CD4-positive, alpha-beta T cell (primary cell): Measurements from ENCODE around the gene LDLRAD4. TPM values are rescaled to one million over a fixed set of nuclear protein-coding genes. Genes with fewer than 3 reads are reported as not detected.

Source experiments
- ATAC-seq: fragments of 200-7000 bp; cut with Tn5 transposase; one replicate; pipeline ENCODE4 v1.10.0; 2022; ENCODE audit warnings: mild to moderate bottlenecking; ENCODE audit not compliant: poor library complexity
- CTCF ChIA-PET: fragments of 350-600 bp; sonication (Branson Sonifier 250); formaldehyde crosslinking; loops from one replicate; lab custom pipeline; 2021; ENCODE audit warnings: antibody characterized with exemption, inconsistent platforms; lab: Charles Lee
- POLR2A ChIA-PET: fragments of 350-600 bp; sonication (Branson Sonifier 250); formaldehyde crosslinking; loops from one replicate; lab custom pipeline; 2021; ENCODE audit warnings: antibody characterized with exemption, inconsistent platforms; lab: Charles Lee
- DNase-seq, 14 experiments: peaks; one replicate each; pipeline ENCODE4 v3.0.0-alpha.2; 2013 to 2020; ENCODE audit warnings: mixed read lengths in 2 of 14
- H3K27ac ChIP-seq, 2 donors: one replicate each; pipeline versions ENCODE4 v1.5.1 to v1.7.0; 2013; ENCODE audit warnings: low read length in 2 of 2, low read depth in 1 of 2, mild to moderate bottlenecking in 1 of 2
- H3K27me3 ChIP-seq, 2 experiments: 1 replicate in 1 of 2; 2 replicates in 1 of 2; pipeline versions ENCODE4 v1.6.1 to v1.7.0; 2013; ENCODE audit warnings: low read length in 2 of 2, control low read depth in 1 of 2, mild to moderate bottlenecking in 1 of 2, moderate library complexity in 1 of 2; ENCODE audit not compliant: insufficient read depth in 2 of 2, control insufficient read depth in 1 of 2
- H3K36me3 ChIP-seq: one replicate; pipeline ENCODE4 v1.6.1; 2013; ENCODE audit warnings: low read length, control low read depth; ENCODE audit not compliant: insufficient read depth
- H3K4me1 ChIP-seq: one replicate; pipeline ENCODE4 v1.6.1; 2013; ENCODE audit warnings: low read length, control low read depth; ENCODE audit not compliant: insufficient read depth
- H3K4me3 ChIP-seq: one replicate; pipeline ENCODE4 v1.5.1; 2013; ENCODE audit warnings: mild to moderate bottlenecking, low read length, moderate library complexity
- H3K9me3 ChIP-seq, 2 experiments: 1 replicate in 1 of 2; 2 replicates in 1 of 2; pipeline versions ENCODE4 v1.6.1 to v1.7.0; 2013; ENCODE audit warnings: low read length in 2 of 2, mild to moderate bottlenecking in 2 of 2, control low read depth in 1 of 2, moderate library complexity in 1 of 2; ENCODE audit not compliant: control insufficient read depth in 1 of 2, insufficient read depth in 1 of 2
- H3K27ac Mint-ChIP-seq: one replicate; pipeline ENCODE4 v1.8.0; 2020; ENCODE audit warnings: mixed read lengths
- H3K27me3 Mint-ChIP-seq: one replicate; pipeline ENCODE4 v1.8.0; 2021; ENCODE audit warnings: mixed read lengths
- H3K36me3 Mint-ChIP-seq: one replicate; pipeline ENCODE4 v1.8.0; 2021; ENCODE audit warnings: low read depth, mixed read lengths
- H3K4me1 Mint-ChIP-seq: one replicate; pipeline ENCODE4 v1.8.0; 2021; ENCODE audit warnings: low read depth, mixed read lengths
- H3K4me3 Mint-ChIP-seq: one replicate; pipeline ENCODE4 v1.8.0; 2020; ENCODE audit warnings: mild to moderate bottlenecking, mixed read lengths
- H3K9me3 Mint-ChIP-seq: one replicate; pipeline ENCODE4 v1.8.0; 2020; ENCODE audit warnings: mixed read lengths
- CTCF ChIP-seq: fragments of 200-600 bp; IDR thresholded peaks from one replicate; pipeline ENCODE4 v1.8.0; 2022; ENCODE audit warnings: antibody characterized with exemption, mild to moderate bottlenecking
- intact Hi-C, 2 experiments: fragments of 100-400 bp; cut with DNase I in 1 of 2; cut with micrococcal nuclease in 1 of 2; formaldehyde crosslinking; loops; one replicate each; pipeline versions ENCODE4 v1.15.1 to v1.9.0; 2023 to 2025; cut with DNase I, micrococcal nuclease
- total RNA-seq, 174 experiments: library from RNA in 2 of 174; stranded (reverse) in 2 of 174; gene quantifications; one replicate each; pipeline ENCODE4 v1.2.3 and lab custom pipeline; 2021 to 2026

The LDLRAD4 gene
- total RNA-seq, 2 experiments from 2014 or later: 51.9 to 52.7 TPM

GRCh38 chr18:13281406-13281805 lies 62.8 kb downstream of the LDLRAD4 start:
- no peak overlapping the region for H3K27ac ChIP-seq
- POLR2A ChIA-PET: interaction anchor here (1.3 kb wide), 1 partner anchor 65 kb away, joined by 4 read pairs; no protein-coding TSS in a partner anchor
- Mint-ChIP-seq H3K9me3 (no peaks in the 10 kb centered on the region), H3K4me3 (no peak overlapping the region), H3K27ac (no peak overlapping the region), H3K27me3 (no peaks in the 10 kb centered on the region), H3K4me1 (peaks cover 88% of the 10 kb centered on the region), H3K36me3 (no peaks in the 10 kb centered on the region)
- CTCF ChIA-PET: no interaction called here
- ATAC-seq (no peak), DNase-seq (no peak)
- intact Hi-C loops: loop anchor here in 1 of 2 experiments (5.0 kb wide), 1 partner anchor 96 kb away; no protein-coding TSS in a partner anchor
- H3K27me3 ChIP-seq: no peaks in the 10 kb centered on the region
- no peak for TF ChIP-seq CTCF
- peaks cover 0 to 6% of the 10 kb centered on the region in 2 experiments for H3K9me3 ChIP-seq
- no peak overlapping the region for H3K4me3 ChIP-seq
- no peaks in the 10 kb centered on the region for H3K36me3 ChIP-seq
- peaks cover 82% of the 10 kb centered on the region for H3K4me1 ChIP-seq

- ChIA-PET POLR2A (no interaction called here), CTCF (no interaction called here)
- DNase-seq: no peak
- Mint-ChIP-seq H3K4me1 (peaks cover 72% of the 10 kb centered on the region), H3K27ac (peak overlapping the region; percentile 93), H3K27me3 (no peaks in the 10 kb centered on the region), H3K4me3 (peak overlapping the region; percentile 61), H3K36me3 (no peaks in the 10 kb centered on the region), H3K9me3 (no peaks in the 10 kb centered on the region)
- Histone ChIP-seq H3K9me3 (peaks cover 0 to 6% of the 10 kb centered on the region in 2 experiments), H3K4me1 (peaks cover 63% of the 10 kb centered on the region), H3K36me3 (no peaks in the 10 kb centered on the region), H3K27ac (no peak overlapping the region), H3K27me3 (no peaks in the 10 kb centered on the region), H3K4me3 (no peak overlapping the region)
- no peak for TF ChIP-seq CTCF
- intact Hi-C loops: loop anchor here in 1 of 2 experiments (5.0 kb wide), 1 partner anchor 94 kb away; no protein-coding TSS in a partner anchor
- ATAC-seq: no peak
Observed at GRCh38 chr18:13283746-13284145, 65.2 kb downstream of the LDLRAD4 start.

- CTCF ChIA-PET: no interaction called here
- Histone ChIP-seq H3K36me3 (no peaks in the 10 kb centered on the region), H3K9me3 (peaks cover 0 to 6% of the 10 kb centered on the region in 2 experiments), H3K4me3 (peak overlapping the region; percentile 17), H3K4me1 (peaks cover 55% of the 10 kb centered on the region), H3K27me3 (no peaks in the 10 kb centered on the region), H3K27ac (no peak overlapping the region)
- TF ChIP-seq CTCF: no peak
- Mint-ChIP-seq H3K36me3 (no peaks in the 10 kb centered on the region), H3K9me3 (no peaks in the 10 kb centered on the region), H3K4me1 (peaks cover 71% of the 10 kb centered on the region), H3K4me3 (peak overlapping the region; percentile 54), H3K27me3 (no peaks in the 10 kb centered on the region), H3K27ac (peak overlapping the region; percentile 93)
- intact Hi-C loops: loop anchor here in 1 of 2 experiments (5.0 kb wide), 1 partner anchor 93 kb away; no protein-coding TSS in a partner anchor
- POLR2A ChIA-PET: interaction anchor here (0.5 to 1.5 kb wide), 3 partner anchors 10 to 94 kb away, joined by 3 to 5 read pairs (median 3); no protein-coding TSS in a partner anchor
- ATAC-seq: no peak
- DNase-seq: peak in 5 of 14 experiments; percentile 22 to 51 (median 46)
Observed at GRCh38 chr18:13284330-13285027, 65.9 kb downstream of the LDLRAD4 start.
